Thymus (tissue), 11 donors: ENCODE data around the gene ABCA2. TPM values are rescaled to one million over a fixed set of nuclear protein-coding genes. Genes with fewer than 3 reads are reported as not detected.

Experiments
- DNase-seq, 9 donors: peaks; one replicate each; pipeline ENCODE4 v3.0.0-alpha.2; 2013; ENCODE audit warnings: low spot score in 9 of 9, low read depth in 6 of 9, missing footprints in 1 of 9
- H3K27ac ChIP-seq, 2 donors: one replicate each; pipeline ENCODE4 v1.5.1; 2013; ENCODE audit warnings: control low read depth in 1 of 2, low read depth in 1 of 2, low read length in 1 of 2, mild to moderate bottlenecking in 1 of 2, moderate library complexity in 1 of 2
- H3K27me3 ChIP-seq, 2 donors: one replicate each; pipeline ENCODE4 v1.5.1; 2013; ENCODE audit warnings: low read length in 1 of 2; ENCODE audit not compliant: control insufficient read depth in 2 of 2, insufficient read depth in 1 of 2
- H3K36me3 ChIP-seq, 2 donors: one replicate each; pipeline ENCODE4 v1.5.1; 2013; ENCODE audit warnings: low read length in 1 of 2, mild to moderate bottlenecking in 1 of 2, moderate library complexity in 1 of 2; ENCODE audit not compliant: control insufficient read depth in 2 of 2, insufficient read depth in 2 of 2
- H3K4me1 ChIP-seq, 2 donors: one replicate each; pipeline ENCODE4 v1.5.1; 2013; ENCODE audit warnings: low read length in 2 of 2; ENCODE audit not compliant: control insufficient read depth in 2 of 2, insufficient read depth in 2 of 2
- H3K4me3 ChIP-seq, 2 donors: one replicate each; pipeline ENCODE4 v1.5.1; 2013; ENCODE audit warnings: low read length in 2 of 2, control low read depth in 1 of 2, mild to moderate bottlenecking in 1 of 2
- H3K9me3 ChIP-seq, 2 donors: one replicate each; pipeline ENCODE4 v1.5.1; 2013; ENCODE audit warnings: low read length in 1 of 2, mild to moderate bottlenecking in 1 of 2; ENCODE audit not compliant: control insufficient read depth in 2 of 2, insufficient read depth in 1 of 2
- WGBS: extraction: QIAGEN DNeasy Blood & Tissue Kit; methylation state at CpG from one replicate; pipeline ENCODE4 v1.1.7; 2013; 5-methylcytosine and 5-hydroxymethylcytosine counted together
- polyA plus RNA-seq: library from polyadenylated mRNA; stranded (reverse); fragments of 200-250 nt; gene quantifications from one replicate; pipeline ENCODE4 v1.2.3, GENCODE V29; 2013
- total RNA-seq: library from RNA; stranded (reverse); fragments of 120-200 nt; gene quantifications from one replicate; pipeline ENCODE4 v1.2.4, GENCODE V29; 2013
- donor health status: healthy.

The ABCA2 gene
- total and polyA plus RNA-seq, 2 donors: 4.2 to 37.3 TPM

DNA sequence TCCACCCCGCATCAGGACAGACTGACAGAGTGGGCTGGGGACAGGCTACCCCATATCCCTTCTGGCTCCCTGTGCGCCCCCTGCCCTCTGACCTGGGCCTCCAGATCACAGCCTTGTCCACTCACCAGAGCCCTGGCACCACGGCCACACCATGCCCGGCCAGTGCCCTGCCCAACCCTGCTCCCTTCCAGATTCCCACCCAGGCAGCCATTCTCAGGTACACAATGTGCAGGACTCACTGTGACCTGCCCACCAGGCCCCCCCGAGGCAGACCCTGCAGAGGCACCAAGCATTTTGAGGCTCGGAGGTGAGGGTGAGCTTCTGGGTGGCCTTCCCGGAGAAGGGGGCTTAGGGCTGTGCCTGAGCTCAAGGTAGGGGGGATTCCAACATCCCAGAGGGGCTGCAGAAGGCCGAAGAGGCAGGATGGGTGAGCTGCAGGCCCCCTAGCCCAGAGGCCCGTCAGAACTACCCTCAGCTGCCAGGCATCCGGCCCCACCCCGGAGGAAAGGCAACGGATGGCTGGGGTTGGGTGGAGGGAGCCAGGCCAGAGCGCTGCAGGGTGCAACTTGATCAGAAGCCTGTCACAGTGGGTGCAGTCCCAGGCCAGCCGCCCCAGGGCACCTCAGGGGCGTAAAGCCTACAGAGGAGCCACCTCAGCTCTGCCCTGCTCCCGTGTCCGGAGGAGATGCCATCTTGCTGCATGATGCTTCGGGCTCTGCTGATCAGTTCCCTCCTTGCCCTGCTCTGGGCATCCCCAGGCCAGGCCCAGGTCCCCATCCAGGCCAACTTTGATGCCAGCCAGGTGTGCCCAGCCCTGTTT lies 45.6 kb downstream of the ABCA2 start, which contains the start of gene LCNL1:
Gene LCNL1, plus strand, starts transcription at position 762 of the 820 bp plus-strand sequence. CDS start 594 bp downstream, outside the sequence.
- Histone ChIP-seq H3K27ac (no peak within 1 kb of the TSS), H3K27me3 (peaks cover 37 to 95% of the 10 kb centered on the region in 2 donors), H3K9me3 (no peaks in the 10 kb centered on the region), H3K36me3 (no peaks in the 10 kb centered on the region), H3K4me1 (peaks cover 5 to 9% of the 10 kb centered on the region in 2 donors), H3K4me3 (no peak within 1 kb of the TSS)
- DNase-seq: no peak
- WGBS: 96% methylated on average over 18 of the region's 18 CpGs

DNA sequence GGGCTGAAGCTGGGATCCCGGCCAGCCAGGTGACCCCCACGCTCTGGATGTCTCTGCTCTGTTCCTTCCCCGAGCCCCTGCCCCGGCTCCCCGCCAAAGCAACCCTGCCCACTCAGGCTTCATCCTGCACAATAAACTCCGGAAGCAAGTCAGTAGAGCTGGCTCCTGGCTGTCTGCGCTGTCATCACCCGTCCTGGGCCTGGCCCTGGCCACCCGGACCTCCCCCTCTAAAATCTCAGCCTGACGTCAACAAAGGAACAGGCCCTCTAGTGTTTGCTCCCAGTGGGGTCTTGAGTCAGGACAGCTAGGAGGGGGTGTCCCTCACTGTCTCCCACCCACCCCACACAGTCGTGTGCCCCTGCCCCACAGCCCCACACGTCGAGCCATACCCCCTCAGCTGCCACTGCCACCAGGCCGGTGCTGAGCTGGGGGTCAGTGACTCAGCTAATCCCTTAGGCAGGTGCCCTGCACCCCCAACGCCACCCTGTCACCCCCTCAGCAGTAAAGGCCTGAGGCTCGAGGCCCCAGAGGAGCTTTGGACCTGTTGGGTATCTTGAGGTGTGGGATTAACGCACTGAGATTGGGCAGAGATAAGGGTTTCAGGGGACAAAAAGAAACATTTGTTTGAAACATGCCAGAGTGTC lies 46.3 kb downstream of the ABCA2 start:
- DNase-seq: no peak
- Histone ChIP-seq H3K27ac (no peak overlapping the region), H3K4me3 (no peak overlapping the region), H3K9me3 (no peaks in the 10 kb centered on the region), H3K36me3 (no peaks in the 10 kb centered on the region), H3K4me1 (peaks cover 5 to 9% of the 10 kb centered on the region in 2 donors), H3K27me3 (peaks cover 41 to 95% of the 10 kb centered on the region in 2 donors)
- WGBS: 83% methylated on average over 17 of the region's 17 CpGs

DNA sequence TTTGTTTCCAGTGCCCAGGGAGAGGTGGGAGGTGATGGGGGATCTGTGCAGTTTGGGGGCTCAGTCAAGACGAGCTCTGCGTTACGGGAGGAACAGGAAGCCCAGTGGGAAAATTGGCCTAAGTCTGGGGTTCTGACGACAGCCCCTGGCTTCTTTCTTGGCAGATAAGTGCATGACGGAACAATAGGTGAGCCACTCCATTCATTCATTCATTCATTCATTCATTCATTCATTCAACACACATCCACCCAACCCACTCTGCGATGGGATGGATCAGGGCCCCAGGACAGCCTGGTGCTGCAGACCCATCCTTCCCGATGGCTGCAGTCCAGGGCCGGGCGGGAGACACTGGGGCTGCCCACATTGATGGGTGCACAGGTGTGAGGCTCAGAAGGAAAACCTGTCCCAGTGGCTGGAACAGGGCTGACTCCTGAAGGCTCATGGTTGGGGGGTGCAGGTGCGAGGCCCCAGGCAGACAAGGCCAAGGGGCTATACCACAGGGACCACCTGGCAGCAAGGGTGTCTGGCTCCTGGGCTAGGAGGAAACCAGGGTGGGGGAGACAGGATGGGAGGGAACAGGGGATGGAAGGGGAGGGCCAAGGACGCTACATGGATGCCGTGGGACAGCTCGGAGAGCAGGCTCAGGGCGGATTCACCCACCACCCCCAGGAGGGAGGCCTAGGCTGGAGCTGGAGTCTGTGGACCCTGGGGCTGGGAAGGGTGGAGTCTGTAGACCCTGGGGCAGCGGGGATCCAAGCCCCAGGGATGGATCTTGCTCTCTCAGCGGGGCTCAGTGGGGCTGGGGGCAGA lies 47.2 kb downstream of the ABCA2 start:
- Histone ChIP-seq H3K4me1 (peaks cover 5 to 12% of the 10 kb centered on the region in 2 donors), H3K27me3 (peaks cover 35 to 95% of the 10 kb centered on the region in 2 donors), H3K9me3 (no peaks in the 10 kb centered on the region), H3K36me3 (no peaks in the 10 kb centered on the region), H3K4me3 (no peak overlapping the region), H3K27ac (no peak overlapping the region)
- WGBS: 96% methylated on average over 16 of the region's 16 CpGs
- no peak for DNase-seq

DNA sequence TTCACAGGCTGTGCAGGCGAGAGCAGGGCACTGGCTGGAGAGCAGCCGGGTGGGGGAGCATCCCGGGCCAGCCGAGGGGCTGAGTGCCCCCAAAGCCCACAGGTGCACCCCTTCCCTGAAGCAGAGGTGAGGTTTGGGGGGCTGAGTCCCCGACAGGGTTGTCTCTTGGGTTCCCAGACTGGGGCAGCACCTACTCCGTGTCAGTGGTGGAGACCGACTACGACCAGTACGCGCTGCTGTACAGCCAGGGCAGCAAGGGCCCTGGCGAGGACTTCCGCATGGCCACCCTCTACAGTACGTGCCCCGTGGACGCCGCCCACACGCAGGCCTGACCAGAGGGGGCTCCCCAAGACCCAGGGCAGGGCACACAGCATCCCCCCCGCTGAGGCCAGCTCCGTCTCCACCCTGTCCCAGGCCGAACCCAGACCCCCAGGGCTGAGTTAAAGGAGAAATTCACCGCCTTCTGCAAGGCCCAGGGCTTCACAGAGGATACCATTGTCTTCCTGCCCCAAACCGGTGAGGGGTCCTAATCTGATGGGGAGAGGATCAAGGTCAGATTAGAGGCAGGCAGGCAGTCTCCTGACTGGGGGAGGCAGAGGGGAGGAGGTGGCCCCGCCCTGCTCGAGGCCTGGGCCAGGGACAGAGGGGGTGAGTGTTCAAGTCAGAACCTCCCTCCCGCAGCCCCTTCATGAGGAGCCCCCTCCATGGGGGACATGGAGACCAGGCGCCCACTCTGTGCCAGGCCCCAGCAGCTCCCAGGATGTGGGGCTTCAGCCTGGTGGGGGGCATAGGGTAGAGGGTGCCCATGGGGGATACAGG lies 48.1 kb downstream of the ABCA2 start:
- DNase-seq: no peak
- Histone ChIP-seq H3K4me3 (no peak overlapping the region), H3K36me3 (no peaks in the 10 kb centered on the region), H3K27me3 (peaks cover 26 to 95% of the 10 kb centered on the region in 2 donors), H3K4me1 (peaks cover 5 to 8% of the 10 kb centered on the region in 2 donors), H3K9me3 (no peaks in the 10 kb centered on the region), H3K27ac (no peak overlapping the region)
- WGBS: 97% methylated on average over 26 of the region's 26 CpGs

DNA sequence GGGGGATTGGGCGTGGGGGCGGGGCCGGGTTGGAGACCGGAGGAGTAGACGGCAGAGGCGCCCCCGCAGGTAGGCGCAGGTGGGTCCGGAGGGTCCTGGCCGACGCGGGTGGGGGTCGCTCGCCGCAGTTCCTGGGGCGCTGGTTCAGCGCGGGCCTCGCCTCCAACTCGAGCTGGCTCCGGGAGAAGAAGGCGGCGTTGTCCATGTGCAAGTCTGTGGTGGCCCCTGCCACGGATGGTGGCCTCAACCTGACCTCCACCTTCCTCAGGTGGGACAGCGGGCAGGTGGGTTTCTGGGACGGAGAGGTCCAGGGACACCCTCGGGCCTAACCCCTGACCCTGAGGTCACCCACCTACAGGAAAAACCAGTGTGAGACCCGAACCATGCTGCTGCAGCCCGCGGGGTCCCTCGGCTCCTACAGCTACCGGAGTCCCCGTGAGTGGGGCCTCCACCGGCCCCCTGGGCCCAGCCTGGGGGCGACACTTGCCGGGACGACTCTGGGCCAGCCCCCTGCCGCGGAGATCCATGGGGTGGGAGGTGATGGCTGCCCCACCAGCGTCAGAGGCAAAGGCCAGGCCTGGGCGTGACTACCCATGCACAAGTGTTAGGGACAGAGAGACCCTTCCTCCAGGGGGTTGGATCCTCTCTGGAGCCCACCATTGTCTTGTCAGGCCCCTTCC lies 49.0 kb downstream of the ABCA2 start:
- Histone ChIP-seq H3K9me3 (no peaks in the 10 kb centered on the region), H3K27ac (no peak overlapping the region), H3K27me3 (peaks cover 16 to 93% of the 10 kb centered on the region in 2 donors), H3K36me3 (no peaks in the 10 kb centered on the region), H3K4me3 (no peak overlapping the region), H3K4me1 (peaks cover 3 to 6% of the 10 kb centered on the region in 2 donors)
- WGBS: 60% methylated on average over 41 of the region's 41 CpGs
- no peak for DNase-seq

DNA sequence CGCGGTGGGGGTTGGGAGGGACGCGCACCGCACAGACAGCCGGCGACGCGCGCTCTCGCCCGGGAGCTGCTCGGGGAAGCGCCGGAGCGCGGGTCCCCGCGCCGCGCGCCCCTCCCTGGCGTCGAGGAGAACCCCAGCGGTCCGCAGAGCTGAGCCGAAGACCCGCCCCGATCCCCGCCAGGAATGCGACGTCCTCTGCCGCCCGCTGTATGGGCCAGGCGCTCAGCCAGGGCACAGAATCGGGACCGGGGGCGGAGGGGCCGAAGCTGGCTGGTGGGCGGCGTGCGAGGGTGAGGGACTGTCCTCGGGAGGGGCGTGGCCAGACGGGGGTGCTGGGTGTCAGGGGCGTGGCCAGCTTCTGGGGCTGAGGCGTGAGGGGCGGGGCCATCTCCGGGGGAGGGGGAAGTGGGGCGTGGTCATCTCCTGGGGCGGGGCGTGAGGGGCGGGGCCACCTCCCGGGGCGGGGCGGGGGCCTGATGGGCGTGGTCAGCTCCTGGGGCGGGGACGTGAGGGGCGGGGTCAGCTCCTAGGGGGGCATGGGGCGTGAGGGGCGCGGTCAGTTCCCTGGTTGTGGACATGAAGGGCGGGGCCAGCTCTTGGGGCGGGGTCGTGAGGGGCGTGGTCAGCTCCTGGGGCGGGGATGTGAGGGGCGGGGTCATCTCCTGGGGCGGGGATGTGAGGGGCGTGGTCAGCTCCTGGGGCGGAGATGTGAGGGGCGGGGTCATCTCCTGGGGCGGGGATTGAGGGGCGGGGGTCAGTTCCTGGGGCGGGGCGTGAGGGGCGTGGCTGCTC lies 49.8 kb downstream of the ABCA2 start:
- Histone ChIP-seq H3K27ac (no peak overlapping the region), H3K9me3 (no peaks in the 10 kb centered on the region), H3K4me1 (peaks cover 3 to 6% of the 10 kb centered on the region in 2 donors), H3K4me3 (peak overlapping the region; percentile 3 to 40), H3K27me3 (peaks cover 9 to 88% of the 10 kb centered on the region in 2 donors), H3K36me3 (no peaks in the 10 kb centered on the region)
- no peak for DNase-seq
- 7% methylated on average over 77 of the region's 78 CpGs for WGBS

DNA sequence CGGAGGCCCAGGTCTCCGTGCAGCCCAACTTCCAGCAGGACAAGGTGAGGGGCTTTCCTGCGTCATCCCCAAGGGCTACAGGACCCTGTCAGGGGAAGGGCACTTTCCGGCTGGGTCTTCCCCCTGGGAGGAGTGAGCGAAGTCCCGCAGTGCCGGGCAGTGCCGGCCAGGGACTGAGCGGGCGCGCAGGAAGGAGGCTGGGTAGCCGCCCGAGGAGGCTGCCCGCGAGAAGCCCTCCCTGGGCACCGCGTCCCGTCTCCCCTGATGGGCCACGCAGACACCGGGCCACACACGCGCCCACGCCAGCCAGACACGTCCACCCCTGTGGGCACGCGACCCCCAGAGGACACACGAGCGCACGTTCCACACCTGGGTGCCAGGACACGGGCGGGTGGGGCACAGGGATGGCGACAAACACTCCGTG lies 50.4 kb downstream of the ABCA2 start:
- Histone ChIP-seq H3K4me3 (peak overlapping the region; percentile 3 to 40), H3K36me3 (no peaks in the 10 kb centered on the region), H3K4me1 (peaks cover 3 to 6% of the 10 kb centered on the region in 2 donors), H3K27ac (no peak overlapping the region), H3K9me3 (no peaks in the 10 kb centered on the region), H3K27me3 (peaks cover 9 to 82% of the 10 kb centered on the region in 2 donors)
- DNase-seq: no peak
- WGBS: 57% methylated on average over 33 of the region's 33 CpGs
